Endothelial cell of umbilical vein (primary cell): ENCODE results near the gene SLC35A4.
"Not testable (repeated sequence)": the region's sequence is repeated elsewhere in the genome, so short reads cannot be mapped to it uniquely, and the experiment has no call there.

ENCODE experiments used
- CTCF ChIP-seq, 2 donors: IDR thresholded peaks; 1 replicate in 1 of 2; 2 replicates in 1 of 2; pipeline ENCODE4 v1.5.1; 2011; ENCODE audit warnings: low read length in 2 of 2, mild to moderate bottlenecking in 2 of 2, moderate library complexity in 2 of 2, control low read depth in 1 of 2, inconsistent platforms in 1 of 2, low read depth in 1 of 2; ENCODE audit not compliant: insufficient read depth in 1 of 2; ENCODE audit errors: extremely low read depth in 1 of 2
- EZH2 ChIP-seq: IDR thresholded peaks from 2 replicates; pipeline ENCODE4 v1.6.1; 2012; ENCODE audit warnings: borderline replicate concordance, low read depth, mild to moderate bottlenecking, moderate library complexity, low read length, inconsistent platforms; ENCODE audit not compliant: severe bottlenecking
- POLR2A ChIP-seq: IDR thresholded peaks from 2 replicates; pipeline ENCODE4 v1.6.1; 2012; ENCODE audit warnings: low read depth, mild to moderate bottlenecking, control low read depth, low read length
- POLR2AphosphoS5 ChIP-seq: IDR thresholded peaks from 2 replicates; pipeline ENCODE4 v1.6.1; 2012; ENCODE audit warnings: low read depth, mild to moderate bottlenecking, control low read depth, low read length, moderate library complexity; ENCODE audit not compliant: insufficient read depth

DNA sequence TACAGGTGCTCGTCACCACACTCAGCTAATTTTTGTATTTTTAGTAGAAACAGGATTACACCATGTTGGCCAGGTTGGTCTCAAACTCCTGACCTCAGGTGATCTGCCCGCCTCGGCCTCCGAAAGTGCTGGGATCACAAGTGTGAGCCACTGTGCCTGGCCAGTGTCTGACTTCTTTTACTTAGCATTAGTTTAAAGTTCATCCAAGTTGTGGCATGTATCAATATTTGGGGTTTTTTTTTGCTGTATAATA, 38.7 kb downstream of the SLC35A4 start:
- TF ChIP-seq EZH2; CTCF (IDR thresholded peaks at IDR 0.05; ENCODE audit: extremely low read depth in 1 of 2, insufficient read depth in 1 of 2, low read depth in 1 of 2, low read length in 2 of 2); POLR2AphosphoS5; POLR2A: not testable (repeated sequence)
